NCI-H187 treated with DMSO at 0.1 percent for 48 hours (cell line): ENCODE results near the gene LIN7C.
"Not testable (repeated sequence)": the region's sequence is repeated elsewhere in the genome, so short reads cannot be mapped to it uniquely, and the experiment has no call there.

Experiments
- DNase-seq: peaks from one replicate; lab custom pipeline; 2025; lab: John Stamatoyannopoulos, UW

The LIN7C gene

GRCh38 chr11:27506200-27507182 lies at the start of gene LIN7C:
Gene LIN7C, minus strand, starts transcription at chr11:27506769. Its CDS starts 17 bp downstream, at chr11:27506752.
- DNase-seq: peak; percentile 99

GRCh38 chr11:27555264-27555663 lies 48.7 kb upstream of the LIN7C start:
- DNase-seq: no peak

GRCh38 chr11:27553186-27553585 lies 46.6 kb upstream of the LIN7C start:
- DNase-seq: no peak

- DNase-seq: no peak
Observed at GRCh38 chr11:27552341-27552740, 45.8 kb upstream of the LIN7C start.

GRCh38 chr11:27551127-27551526 lies 44.6 kb upstream of the LIN7C start:
- no peak for DNase-seq

GRCh38 chr11:27545946-27546345 lies 39.4 kb upstream of the LIN7C start:
- DNase-seq: no peak

- DNase-seq: no peak
Observed at GRCh38 chr11:27545035-27545434, 38.5 kb upstream of the LIN7C start.

GRCh38 chr11:27541790-27542189 lies 35.2 kb upstream of the LIN7C start:
- no peak for DNase-seq

- DNase-seq: no peak
Observed at GRCh38 chr11:27540051-27540450, 33.5 kb upstream of the LIN7C start.

GRCh38 chr11:27535103-27535502 lies 28.5 kb upstream of the LIN7C start:
- DNase-seq: no peak

- no peak for DNase-seq
Observed at GRCh38 chr11:27532652-27533325, 26.2 kb upstream of the LIN7C start.

GRCh38 chr11:27528712-27529111 lies 22.1 kb upstream of the LIN7C start:
- no peak for DNase-seq

- DNase-seq: no peak
Observed at GRCh38 chr11:27526535-27526934, 20.0 kb upstream of the LIN7C start.

- DNase-seq: no peak
Observed at GRCh38 chr11:27525824-27526516, 19.4 kb upstream of the LIN7C start.

- no peak for DNase-seq
Observed at GRCh38 chr11:27524155-27524554, 17.6 kb upstream of the LIN7C start.

GRCh38 chr11:27520226-27520625 lies 13.7 kb upstream of the LIN7C start:
- no peak for DNase-seq

GRCh38 chr11:27518518-27518917 lies 11.9 kb upstream of the LIN7C start:
- DNase-seq: no peak

GRCh38 chr11:27517490-27517889 lies 10.9 kb upstream of the LIN7C start:
- not testable (repeated sequence) for DNase-seq

GRCh38 chr11:27514558-27514957 lies 8.0 kb upstream of the LIN7C start:
- no peak for DNase-seq

GRCh38 chr11:27514076-27514475 lies 7.5 kb upstream of the LIN7C start:
- no peak for DNase-seq

GRCh38 chr11:27513389-27513788 lies 6.8 kb upstream of the LIN7C start:
- DNase-seq: no peak

- no peak for DNase-seq
Observed at GRCh38 chr11:27512238-27512637, 5.7 kb upstream of the LIN7C start.

- DNase-seq: no peak
Observed at GRCh38 chr11:27509908-27510307, 3.3 kb upstream of the LIN7C start.
